NAMALWA (cell line): ENCODE data around the gene TMEM81.

Experiments used
- DNase-seq: peaks from one replicate; pipeline ENCODE4 v3.0.0-alpha.2; 2015; ENCODE audit warnings: low spot score

The TMEM81 gene

DNA sequence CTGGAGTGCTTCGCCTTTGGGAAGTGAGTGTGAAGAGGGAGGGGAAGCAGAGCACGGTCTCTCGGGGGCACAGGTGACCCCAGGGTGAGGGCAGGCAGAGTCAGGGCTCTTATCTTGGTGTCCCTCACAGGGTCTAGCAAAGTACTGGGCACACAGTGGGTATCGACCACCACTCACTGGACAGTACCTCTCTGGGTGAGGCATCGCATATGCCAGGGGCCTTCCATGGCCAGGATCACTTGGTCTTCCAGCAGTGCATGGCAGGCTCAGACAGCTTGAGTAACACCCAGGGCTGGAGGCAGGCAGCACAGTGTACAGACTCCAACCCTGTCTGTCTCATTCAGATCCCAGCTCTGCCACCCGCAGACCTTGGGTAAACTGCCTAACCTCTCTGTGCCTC lies 24.6 kb downstream of the TMEM81 start:
- no peak for DNase-seq

GRCh38 chr1:205058853-205059252 lies 25.4 kb downstream of the TMEM81 start:
- DNase-seq = no peak

- DNase-seq = no peak
These were observed 26.3 kb downstream of the TMEM81 start for GRCh38 chr1:205057808-205058575.

DNA sequence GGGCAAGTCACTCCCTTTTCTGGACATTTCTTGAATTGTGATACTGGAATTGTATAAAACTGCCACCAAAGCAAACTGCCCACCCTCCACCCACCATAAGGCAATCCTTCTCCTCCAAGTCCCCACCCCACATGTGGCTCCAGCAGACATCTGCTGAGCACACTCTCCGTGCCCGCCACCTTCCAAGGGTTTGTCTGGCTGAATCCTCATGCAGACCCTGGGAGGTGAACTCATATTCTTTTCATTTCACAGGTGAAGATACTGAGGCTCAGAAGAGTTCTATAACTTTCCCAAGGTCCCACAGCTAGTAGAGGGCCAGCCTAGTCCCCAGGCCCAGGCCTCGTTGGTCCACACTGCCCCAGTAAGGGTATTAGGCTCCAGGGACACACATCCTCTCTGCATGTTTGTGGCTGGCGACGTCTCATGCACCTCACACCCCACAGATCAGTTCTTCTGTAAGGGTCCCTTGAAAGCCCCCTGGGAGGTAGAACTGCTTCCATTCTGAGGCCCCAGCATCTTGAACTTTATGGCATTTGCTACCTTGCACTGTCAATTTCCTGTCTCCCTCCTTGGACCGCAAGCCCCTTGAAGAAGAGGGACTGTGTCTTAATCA lies 27.2 kb downstream of the TMEM81 start:
- DNase-seq = no peak

- no peak for DNase-seq
These were observed 28.1 kb downstream of the TMEM81 start for GRCh38 chr1:205056188-205056611.

- DNase-seq = no peak
These were observed 30.2 kb downstream of the TMEM81 start for GRCh38 chr1:205054013-205054412.

DNA sequence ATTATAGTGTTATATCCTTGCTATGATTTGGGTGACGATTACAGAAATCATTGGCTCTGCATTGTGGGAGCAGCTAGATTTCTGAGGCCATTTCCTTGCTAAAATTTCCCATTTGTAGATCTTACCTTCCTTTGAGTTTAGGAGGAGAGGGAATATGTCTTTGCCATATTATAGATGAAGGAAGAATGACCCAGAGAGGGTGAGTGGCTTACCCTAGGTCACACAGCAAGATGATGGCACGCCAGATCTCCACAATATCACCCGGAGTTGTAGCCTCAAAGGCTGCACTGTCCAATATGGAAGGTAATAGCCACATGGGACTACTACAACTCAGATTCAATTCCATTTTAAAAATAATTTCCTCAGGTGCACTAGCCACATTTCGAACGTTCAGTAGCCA lies 31.0 kb downstream of the TMEM81 start:
- no peak for DNase-seq

DNA sequence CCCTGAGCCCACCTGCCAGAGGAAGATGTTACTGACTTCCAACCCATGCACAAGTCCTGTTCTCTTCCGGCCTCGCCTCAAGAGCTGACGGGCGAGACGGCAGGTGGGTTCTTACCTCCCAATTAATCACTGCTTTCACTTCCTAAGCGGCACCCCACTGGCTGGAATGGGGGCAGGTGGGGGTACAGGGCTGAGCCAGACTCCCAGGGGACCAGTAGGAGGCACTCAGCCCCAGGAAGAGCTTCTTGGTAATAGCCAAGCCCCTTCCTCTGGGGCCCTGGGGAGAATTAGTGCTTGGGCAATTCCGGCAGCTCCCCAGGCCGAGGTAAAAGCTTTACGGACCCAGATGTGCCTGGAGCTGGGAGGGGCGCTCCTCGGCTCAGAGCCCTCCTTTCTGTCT lies 31.6 kb downstream of the TMEM81 start:
- no peak for DNase-seq

DNA sequence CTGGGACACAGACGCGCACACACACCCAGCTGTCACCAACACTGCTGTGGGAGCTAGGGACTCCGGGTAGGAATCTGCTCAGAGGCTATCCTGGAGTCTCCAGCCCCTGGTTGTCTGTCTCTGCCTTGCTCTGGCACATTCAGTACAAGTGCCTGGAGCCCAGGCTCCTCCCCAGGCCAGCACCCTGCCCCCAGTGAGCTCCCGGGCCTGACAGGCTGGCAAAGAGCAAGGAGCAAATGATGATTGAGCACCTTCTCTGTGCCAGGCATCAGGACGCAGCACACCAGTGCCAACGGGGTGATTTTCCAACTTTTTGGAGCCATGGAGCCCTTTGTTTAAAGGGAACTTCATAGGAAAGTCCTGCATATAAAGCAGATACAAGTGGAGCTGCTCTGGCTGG lies 34.8 kb downstream of the TMEM81 start:
- no peak for DNase-seq

DNA sequence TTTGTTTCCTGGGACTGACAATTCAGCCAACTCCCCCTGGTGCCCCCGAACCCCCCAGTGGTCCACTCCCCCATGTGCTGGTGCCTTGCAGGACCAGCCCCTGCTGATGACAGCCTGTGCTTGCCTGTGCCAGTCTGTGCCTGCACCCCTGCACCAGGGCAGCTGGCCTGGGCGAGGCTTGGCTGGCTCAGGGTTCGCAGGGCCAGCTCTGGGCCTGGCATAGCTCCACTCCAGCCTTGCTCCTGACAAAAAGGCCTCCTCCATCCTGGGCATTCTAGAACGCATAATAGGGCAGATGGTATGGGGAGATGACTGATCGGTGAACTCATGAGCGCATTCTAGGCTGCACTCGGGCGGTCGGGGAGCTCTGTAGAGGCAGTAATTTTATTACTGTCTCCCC lies 35.9 kb downstream of the TMEM81 start:
- DNase-seq = no peak

GRCh38 chr1:205047764-205048231 lies 36.5 kb downstream of the TMEM81 start:
- no peak for DNase-seq

DNA sequence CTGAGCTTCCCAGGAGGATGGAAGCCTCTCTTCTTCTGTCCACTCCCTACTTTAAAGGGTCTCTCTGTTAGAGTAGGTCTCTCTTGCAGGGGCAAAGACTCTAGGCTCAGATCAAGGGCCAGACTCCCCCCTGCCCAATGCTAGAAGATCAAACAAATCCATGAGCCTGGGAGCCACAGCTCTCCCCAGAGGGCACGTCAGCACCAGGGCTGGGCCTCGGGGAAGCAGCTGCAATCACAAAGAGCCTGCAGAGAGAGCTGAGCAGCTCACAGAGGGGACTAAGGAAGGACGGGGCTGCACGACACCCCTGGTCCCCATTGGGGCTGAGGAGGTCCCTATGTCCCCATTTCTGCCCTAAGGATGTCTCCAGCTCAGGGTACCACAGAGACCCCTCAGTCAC lies 37.4 kb downstream of the TMEM81 start:
- no peak for DNase-seq

DNA sequence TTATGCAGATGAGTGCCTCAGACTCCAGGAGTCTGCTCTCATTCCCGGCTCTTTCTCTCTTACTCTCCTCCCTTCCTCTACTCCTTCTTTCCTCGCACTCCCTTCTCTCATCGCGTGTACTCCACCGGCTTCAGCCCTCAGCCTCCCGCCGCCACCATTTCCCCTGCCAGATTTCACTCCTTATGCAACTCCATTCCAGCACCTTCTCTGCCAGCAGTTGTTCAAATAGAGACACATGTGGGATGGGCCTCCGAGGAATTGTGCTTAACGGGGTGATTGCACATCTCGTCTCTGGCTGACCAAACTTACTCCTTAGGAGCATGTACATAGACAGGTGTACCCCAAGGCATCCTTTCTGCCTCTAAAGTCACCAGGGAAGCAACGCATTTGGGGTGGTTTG lies 39.1 kb downstream of the TMEM81 start:
- no peak for DNase-seq

GRCh38 chr1:205044741-205045140 lies 39.5 kb downstream of the TMEM81 start:
- DNase-seq = no peak

DNA sequence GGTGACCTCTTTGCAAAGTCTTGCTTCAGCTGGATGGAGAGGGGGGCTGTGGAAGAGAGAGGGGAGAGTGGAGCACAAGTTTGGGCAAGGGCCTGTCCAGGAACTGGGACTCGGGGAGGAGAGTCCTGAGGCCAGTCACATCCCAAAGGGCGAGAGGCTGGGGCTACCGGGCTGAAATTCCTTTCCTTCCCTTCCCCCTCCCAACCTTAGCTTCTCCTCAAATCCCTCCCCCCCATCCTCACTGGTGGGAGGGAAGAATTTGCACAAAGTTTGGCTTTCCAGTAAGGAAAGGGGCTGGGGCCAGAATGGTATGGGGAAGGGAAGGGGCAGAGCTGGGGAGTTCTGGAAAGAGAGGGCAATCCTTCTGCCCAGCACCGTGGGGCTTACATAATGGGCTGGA lies 40.4 kb downstream of the TMEM81 start:
- DNase-seq = no peak

DNA sequence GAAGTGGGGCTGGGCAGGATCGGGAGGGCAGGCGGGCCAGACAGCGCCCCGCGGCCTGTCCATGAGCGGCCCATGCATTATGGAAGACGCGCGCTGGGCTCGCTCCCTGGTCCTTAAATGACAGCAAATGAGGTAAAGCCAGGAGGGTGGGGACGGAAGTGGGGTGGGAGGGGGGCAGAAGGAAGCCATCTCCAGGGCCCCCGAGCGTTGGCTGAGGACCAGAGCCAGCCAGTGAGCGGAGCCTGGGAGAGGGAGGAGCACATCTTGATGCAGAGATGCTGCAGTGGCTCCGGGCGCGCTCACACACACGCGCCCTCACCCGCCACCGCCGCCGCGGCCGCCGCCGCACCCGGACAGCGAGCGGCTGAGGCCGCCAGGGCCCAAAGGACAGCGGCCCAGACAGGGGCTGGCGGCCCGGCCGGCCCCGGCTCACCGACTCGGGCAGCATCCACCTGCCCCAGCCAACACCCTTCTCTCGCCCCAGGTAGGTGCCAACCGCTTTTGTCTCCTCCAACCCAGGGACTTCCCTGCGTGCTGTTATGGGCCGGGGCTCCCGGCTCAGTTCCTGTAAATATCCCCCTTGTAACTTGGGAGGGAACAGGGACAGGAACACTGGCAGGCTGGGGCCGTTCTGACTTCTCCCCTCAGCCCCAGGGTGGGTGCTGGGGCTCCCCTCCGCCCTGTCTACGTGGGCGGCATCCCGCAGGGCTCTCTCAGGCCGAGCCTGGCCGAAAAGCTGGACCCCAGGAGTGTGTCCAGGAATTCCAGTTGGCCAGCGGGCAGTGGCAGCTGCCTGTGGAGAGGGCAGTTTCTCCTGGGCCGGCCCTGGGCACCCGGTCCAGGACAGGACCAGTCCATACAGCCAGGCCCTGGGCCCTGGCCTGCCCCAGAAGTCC lies 41.1 kb downstream of the TMEM81 start, which contains the start of gene CNTN2:
Gene CNTN2 (plus strand): TSS at position 302 of the 896 bp plus-strand sequence. CDS start 9,974 bp downstream, outside the sequence.
- DNase-seq = no peak

DNA sequence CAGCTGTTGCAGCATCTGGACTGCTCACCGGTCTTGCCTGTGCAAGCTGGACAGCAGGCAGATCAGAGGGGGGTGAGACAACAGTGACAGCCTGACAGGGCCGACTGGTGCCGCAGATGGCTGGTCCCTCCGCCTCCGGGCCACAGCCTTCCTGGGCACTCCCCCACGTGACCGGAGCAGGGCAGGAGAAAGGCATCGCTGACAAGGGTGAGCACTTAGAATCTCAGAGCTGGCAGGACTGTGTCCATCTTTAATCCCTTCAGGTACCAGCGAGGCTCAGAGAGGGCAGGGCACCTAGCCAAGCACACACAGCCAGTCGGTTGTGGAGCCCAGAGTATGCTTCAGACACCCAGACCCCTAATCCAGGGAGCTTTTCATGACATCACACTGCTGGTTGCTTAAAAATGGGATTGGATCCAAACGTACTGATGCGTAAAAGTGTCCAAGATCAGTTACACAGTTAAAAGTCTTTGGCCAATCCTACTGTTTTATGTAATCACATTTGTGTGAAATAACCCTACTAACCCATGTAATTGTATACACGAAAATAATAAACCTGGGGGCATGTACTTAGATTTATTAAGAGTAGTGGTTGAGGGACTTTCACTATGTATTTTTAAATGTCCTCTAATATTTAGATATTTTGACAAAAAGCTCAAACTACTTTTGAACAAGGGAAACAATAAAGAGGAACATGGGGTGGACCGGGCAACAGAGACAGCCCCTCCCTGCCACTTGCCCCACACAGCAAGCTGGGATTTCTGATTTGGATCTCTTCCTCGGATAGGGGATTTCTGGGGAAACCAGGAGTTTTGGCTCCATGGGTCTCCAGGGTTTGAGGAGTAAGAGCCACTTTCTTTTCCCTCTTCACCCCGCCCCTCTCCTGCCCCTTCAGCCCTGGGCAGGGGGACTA lies 42.0 kb downstream of the TMEM81 start:
- no peak for DNase-seq

DNA sequence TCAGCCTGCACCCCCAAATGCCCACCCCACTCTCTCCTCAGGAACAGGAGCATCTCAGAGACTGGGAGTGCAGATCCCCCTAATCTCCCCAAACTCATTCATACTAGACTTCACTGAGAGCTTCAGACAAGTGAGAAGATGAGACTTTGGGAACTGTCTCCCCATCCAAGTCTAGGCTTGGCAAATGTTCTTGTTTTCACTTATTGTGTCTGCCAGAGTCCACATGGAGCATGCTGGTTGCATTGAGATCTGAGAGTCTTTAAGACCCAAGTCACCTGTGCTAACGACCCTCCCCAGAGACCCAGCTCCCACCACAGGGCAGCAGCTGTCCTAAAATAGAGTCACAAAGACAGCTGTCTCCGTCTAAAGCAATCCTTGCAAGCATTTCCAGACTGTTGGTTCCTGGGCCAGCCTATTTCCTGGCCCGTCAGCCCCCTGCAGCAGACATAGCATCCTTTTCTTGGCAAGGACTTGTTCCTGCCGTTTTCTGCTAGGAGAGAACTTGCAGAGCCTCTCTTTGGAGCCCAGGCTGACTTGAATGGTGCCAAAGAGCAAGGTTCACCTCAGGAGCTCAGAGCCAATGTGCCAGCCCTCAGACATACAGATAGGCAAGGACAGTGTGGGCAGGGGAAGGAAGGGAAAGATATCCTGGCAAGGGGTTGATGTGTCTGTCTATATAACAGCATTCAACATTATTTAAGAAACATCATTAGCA lies 43.1 kb downstream of the TMEM81 start:
- no peak for DNase-seq

GRCh38 chr1:205038132-205038786 lies 46.0 kb downstream of the TMEM81 start:
- DNase-seq = no peak

GRCh38 chr1:205037539-205037938 lies 46.7 kb downstream of the TMEM81 start:
- no peak for DNase-seq
